Muscle of leg (tissue), 11 donors: ENCODE results near the gene ASIC4. TPM values are rescaled to one million over a fixed set of nuclear protein-coding genes. Genes with fewer than 3 reads are reported as not detected.
A peak's percentile ranks its signal among the peaks of the same experiment; 100 is the strongest.

Source experiments
- DNase-seq: peaks from one replicate; pipeline ENCODE4 v3.0.0; 2013
- H3K27ac ChIP-seq: one replicate; pipeline ENCODE4 v1.5.1; 2013; ENCODE audit warnings: mild to moderate bottlenecking, low read length, control low read depth
- H3K27me3 ChIP-seq: one replicate; pipeline ENCODE4 v1.6.1; 2013; ENCODE audit warnings: low read length; ENCODE audit not compliant: control insufficient read depth, insufficient read depth
- H3K36me3 ChIP-seq: one replicate; pipeline ENCODE4 v1.6.1; 2013; ENCODE audit warnings: low read length; ENCODE audit not compliant: control insufficient read depth, insufficient read depth
- H3K4me1 ChIP-seq: one replicate; pipeline ENCODE4 v1.6.1; 2013; ENCODE audit warnings: low read length; ENCODE audit not compliant: control insufficient read depth, insufficient read depth
- H3K4me3 ChIP-seq: one replicate; pipeline ENCODE4 v1.5.1; 2013; ENCODE audit warnings: low read length, control low read depth
- H3K9me3 ChIP-seq: replicated peaks from 2 replicates; pipeline ENCODE4 v1.6.1; 2013; ENCODE audit warnings: low read depth, low read length; ENCODE audit not compliant: control insufficient read depth
- WGBS: methylation state at CpG from one replicate; pipeline ENCODE4 v1.1.5; 2013; ENCODE audit warnings: missing lambda C conversion rate; ENCODE audit not compliant: insufficient coverage; 5-methylcytosine and 5-hydroxymethylcytosine counted together
- polyA plus RNA-seq, 8 donors: library from polyadenylated mRNA; unstranded; fragments of 120-200 nt; gene quantifications; one replicate each; pipeline versions ENCODE4 v1.2.1 to v1.2.3, GENCODE V29; 2013; ENCODE audit warnings: inconsistent platforms in 1 of 8, low replicate concordance in 1 of 8; ENCODE audit not compliant: insufficient read length in 8 of 8, insufficient read depth in 1 of 8
- total RNA-seq: library from RNA; stranded (reverse); fragments of 120-200 nt; gene quantifications from one replicate; pipeline ENCODE4 v1.2.4, GENCODE V29; 2013

ASIC4 gene
- total and polyA plus RNA-seq, 9 donors = 0.12 to 0.51 (median 0.35) TPM

GRCh38 chr2:219507581-219508443, 6.5 kb upstream of the ASIC4 start:
- Histone ChIP-seq H3K4me1 (peaks cover 68% of the 10 kb centered on the region), H3K36me3 (peaks cover 38% of the 10 kb centered on the region), H3K27me3 (peaks cover 40% of the 10 kb centered on the region), H3K9me3 (no peaks in the 10 kb centered on the region), H3K4me3 (no peak overlapping the region), H3K27ac (peak overlapping the region; percentile 55)
- no peak for DNase-seq
- 53% methylated on average over 3 of the region's 8 CpGs for WGBS

- Histone ChIP-seq H3K4me3 (no peak overlapping the region), H3K36me3 (peaks cover 35% of the 10 kb centered on the region), H3K27ac (no peak overlapping the region), H3K27me3 (peaks cover 46% of the 10 kb centered on the region), H3K4me1 (peaks cover 74% of the 10 kb centered on the region), H3K9me3 (no peaks in the 10 kb centered on the region)
- 17% methylated on average over 1 of the region's 4 CpGs for whole genome bisulfite sequencing
- DNase-seq = no peak
Observed at GRCh38 chr2:219508444-219508734, 5.9 kb upstream of the ASIC4 start.

- Histone ChIP-seq H3K27me3 (peaks cover 54% of the 10 kb centered on the region), H3K4me3 (no peak overlapping the region), H3K9me3 (no peaks in the 10 kb centered on the region), H3K27ac (peak overlapping the region; percentile 3), H3K36me3 (peaks cover 27% of the 10 kb centered on the region), H3K4me1 (peaks cover 82% of the 10 kb centered on the region)
- DNase-seq = peak; percentile 63
- 0% methylated on average over 1 of the region's 14 CpGs for WGBS
Observed at GRCh38 chr2:219508971-219509779, 5.1 kb upstream of the ASIC4 start.

- WGBS = 1% methylated on average over 20 of the region's 26 CpGs
- DNase-seq = peak; percentile 69
- peak overlapping the region; percentile 3 for H3K27ac ChIP-seq
- H3K4me3 ChIP-seq = no peak overlapping the region
- no peaks in the 10 kb centered on the region for H3K9me3 ChIP-seq
- peaks cover 90% of the 10 kb centered on the region for H3K4me1 ChIP-seq
- H3K27me3 ChIP-seq = peaks cover 61% of the 10 kb centered on the region
- peaks cover 19% of the 10 kb centered on the region for H3K36me3 ChIP-seq
Observed at GRCh38 chr2:219509780-219510511, 4.3 kb upstream of the ASIC4 start.

- Histone ChIP-seq H3K9me3 (no peaks in the 10 kb centered on the region), H3K27ac (no peak overlapping the region), H3K36me3 (peaks cover 14% of the 10 kb centered on the region), H3K4me3 (no peak overlapping the region), H3K27me3 (peaks cover 67% of the 10 kb centered on the region), H3K4me1 (peaks cover 92% of the 10 kb centered on the region)
- no peak for DNase-seq
- WGBS = under 1% methylated on average over 16 of the region's 22 CpGs
Observed at GRCh38 chr2:219510512-219511135, 3.7 kb upstream of the ASIC4 start.

- Histone ChIP-seq H3K4me1 (peaks cover 82% of the 10 kb centered on the region), H3K9me3 (no peaks in the 10 kb centered on the region), H3K27me3 (peaks cover 77% of the 10 kb centered on the region), H3K4me3 (no peak overlapping the region), H3K27ac (no peak overlapping the region), H3K36me3 (peaks cover 3% of the 10 kb centered on the region)
- no peak for DNase-seq
- 12% methylated on average over 8 of the region's 15 CpGs for WGBS
Observed at GRCh38 chr2:219511547-219512325, 2.5 kb upstream of the ASIC4 start.

GRCh38 chr2:219512524-219513216, 1.6 kb upstream of the ASIC4 start:
- no peak overlapping the region for H3K4me3 ChIP-seq
- peaks cover 79% of the 10 kb centered on the region for H3K27me3 ChIP-seq
- WGBS = 4% methylated on average over 14 of the region's 16 CpGs
- H3K36me3 ChIP-seq = no peaks in the 10 kb centered on the region
- H3K9me3 ChIP-seq = no peaks in the 10 kb centered on the region
- no peak overlapping the region for H3K27ac ChIP-seq
- DNase-seq = no peak
- peaks cover 76% of the 10 kb centered on the region for H3K4me1 ChIP-seq

GRCh38 chr2:219513787-219514186, 495 bp upstream of the ASIC4 start:
- no peaks in the 10 kb centered on the region for H3K36me3 ChIP-seq
- H3K27me3 ChIP-seq = peaks cover 82% of the 10 kb centered on the region
- H3K4me3 ChIP-seq = no peak overlapping the region
- H3K9me3 ChIP-seq = no peaks in the 10 kb centered on the region
- peaks cover 73% of the 10 kb centered on the region for H3K4me1 ChIP-seq
- 4% methylated on average over 3 of the region's 4 CpGs for WGBS
- DNase-seq = no peak
- H3K27ac ChIP-seq = no peak overlapping the region

- H3K36me3 ChIP-seq = no peaks in the 10 kb centered on the region
- H3K4me3 ChIP-seq = no peak overlapping the region
- WGBS = 87% methylated on average over 20 of the region's 21 CpGs
- no peaks in the 10 kb centered on the region for H3K9me3 ChIP-seq
- H3K27ac ChIP-seq = no peak overlapping the region
- peaks cover 75% of the 10 kb centered on the region for H3K27me3 ChIP-seq
- peaks cover 70% of the 10 kb centered on the region for H3K4me1 ChIP-seq
- no peak for DNase-seq
Observed at GRCh38 chr2:219514836-219515235, 554 bp downstream of the ASIC4 start.
